Measurements from ENCODE around the gene CHKB. TPM values are rescaled to one million over a fixed set of nuclear protein-coding genes. Genes with fewer than 3 reads are reported as not detected.

Gene CHKB
- total RNA-seq, 2 donors from 2014 or later: 52.1 to 112 TPM

DNA sequence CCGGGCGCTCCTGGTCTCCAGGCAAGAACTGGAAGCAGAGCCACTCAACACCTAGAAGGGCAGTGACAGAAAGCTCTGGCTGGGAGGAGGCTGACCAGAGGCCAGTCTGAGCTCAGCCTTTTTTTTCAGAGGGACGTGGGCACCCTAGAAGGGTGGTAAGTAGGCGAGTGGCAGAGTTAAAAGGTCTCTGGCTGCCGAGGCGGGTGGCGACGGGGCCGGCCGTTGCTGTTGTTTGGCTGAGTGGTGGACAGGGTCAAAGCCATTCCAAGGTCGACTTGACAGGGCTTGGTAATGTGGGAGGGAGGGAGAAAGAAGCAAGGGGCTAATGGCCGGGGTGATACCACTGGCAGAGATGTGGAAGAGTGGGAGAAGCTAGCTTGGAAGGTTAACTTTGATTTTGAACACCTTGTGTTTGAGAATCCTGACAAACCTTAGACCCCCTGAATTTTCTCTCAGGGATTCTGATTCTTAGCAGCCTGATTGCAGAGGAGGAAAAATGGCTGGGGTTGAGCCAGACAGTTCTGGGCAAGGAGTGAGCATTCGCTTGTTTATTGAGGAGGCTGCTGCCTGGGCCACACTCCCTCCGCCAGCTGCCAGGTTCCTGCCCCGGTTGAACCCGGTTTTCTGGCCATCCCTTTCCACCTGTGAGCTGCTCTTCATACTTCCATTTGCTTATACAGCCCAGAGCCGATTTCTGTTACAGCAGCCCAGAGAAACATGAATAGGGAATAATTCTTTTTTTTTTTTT lies 19.1 kb downstream of the CHKB start:
- intact Hi-C loops (cut with DNase I): no loop called here
- no peak for TF ChIP-seq POLR2A (IDR thresholded peaks at IDR 0.05)
- TF ChIP-seq POLR2AphosphoS5 (IDR thresholded peaks at IDR 0.05): no peak
- TF ChIP-seq, protein P1, sequence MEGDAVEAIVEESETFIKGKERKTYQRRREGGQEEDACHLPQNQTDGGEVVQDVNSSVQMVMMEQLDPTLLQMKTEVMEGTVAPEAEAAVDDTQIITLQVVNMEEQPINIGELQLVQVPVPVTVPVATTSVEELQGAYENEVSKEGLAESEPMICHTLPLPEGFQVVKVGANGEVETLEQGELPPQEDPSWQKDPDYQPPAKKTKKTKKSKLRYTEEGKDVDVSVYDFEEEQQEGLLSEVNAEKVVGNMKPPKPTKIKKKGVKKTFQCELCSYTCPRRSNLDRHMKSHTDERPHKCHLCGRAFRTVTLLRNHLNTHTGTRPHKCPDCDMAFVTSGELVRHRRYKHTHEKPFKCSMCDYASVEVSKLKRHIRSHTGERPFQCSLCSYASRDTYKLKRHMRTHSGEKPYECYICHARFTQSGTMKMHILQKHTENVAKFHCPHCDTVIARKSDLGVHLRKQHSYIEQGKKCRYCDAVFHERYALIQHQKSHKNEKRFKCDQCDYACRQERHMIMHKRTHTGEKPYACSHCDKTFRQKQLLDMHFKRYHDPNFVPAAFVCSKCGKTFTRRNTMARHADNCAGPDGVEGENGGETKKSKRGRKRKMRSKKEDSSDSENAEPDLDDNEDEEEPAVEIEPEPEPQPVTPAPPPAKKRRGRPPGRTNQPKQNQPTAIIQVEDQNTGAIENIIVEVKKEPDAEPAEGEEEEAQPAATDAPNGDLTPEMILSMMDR (IDR thresholded peaks at IDR 0.05): no peak
- Histone ChIP-seq H3K27ac (peak overlapping the region; percentile 79 to 85), H3K4me3 (peak overlapping the region; percentile 44 to 45), H3K4me1 (replicated peaks) (no peaks in the 10 kb centered on the region), H3K27me3 (replicated peaks; ENCODE audit: insufficient read depth) (no peaks in the 10 kb centered on the region), H3K36me3 (no peaks in the 10 kb centered on the region), H3K9me3 (no peaks in the 10 kb centered on the region)
- 14% methylated on average over 17 of the region's 17 CpGs for WGBS
- DNase-seq (ENCODE audit: low spot score): no peak

DNA sequence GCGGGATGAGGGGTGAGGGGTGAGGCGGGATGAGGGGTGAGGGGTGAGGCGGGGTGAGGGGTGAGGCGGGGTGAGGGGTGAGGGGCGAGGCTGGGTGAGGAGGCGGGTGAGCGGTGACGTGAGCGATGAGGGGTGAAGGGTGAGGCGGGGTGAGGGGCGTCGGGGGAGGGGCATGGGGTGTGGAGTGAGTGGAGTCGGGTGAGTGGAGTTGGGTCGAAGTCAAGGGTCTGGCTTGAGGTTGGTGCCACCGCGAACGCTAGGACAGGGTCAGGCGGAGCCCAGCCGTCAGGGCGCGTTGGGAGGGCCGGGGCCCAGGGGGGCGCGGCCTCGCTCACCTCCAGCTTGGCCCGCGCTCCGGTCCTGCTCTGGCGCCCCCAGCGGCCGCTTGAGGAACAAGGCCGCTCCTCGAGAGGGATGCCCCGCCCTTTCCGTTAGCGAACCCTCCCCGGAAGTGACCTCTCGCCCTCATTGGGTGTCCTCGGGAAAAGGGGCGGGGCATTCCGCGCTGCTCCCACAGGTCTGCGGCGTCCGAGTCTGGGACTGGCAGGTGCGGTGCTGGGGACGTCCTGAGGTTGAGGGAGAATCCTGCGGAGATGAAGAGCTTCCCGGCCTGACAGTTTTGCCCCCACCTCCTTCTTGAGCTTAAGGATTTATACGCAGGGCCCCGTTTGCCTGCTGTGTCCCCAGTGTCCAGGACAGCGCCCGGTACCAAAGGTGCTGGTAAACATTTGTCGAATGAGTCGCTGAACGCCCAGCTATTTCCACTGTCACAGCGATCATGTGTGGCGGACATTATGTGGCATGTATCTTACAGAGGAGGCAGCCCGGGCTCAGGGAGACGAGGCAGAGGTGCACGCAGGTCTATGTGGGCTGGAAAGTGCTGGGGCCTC lies 19.9 kb downstream of the CHKB start, which contains the start of gene SYCE3:
SYCE3 (minus strand) TSS at position 397 of the 890 bp plus-strand sequence. CDS start 6,514 bp downstream, outside the sequence.
- intact Hi-C loops (cut with DNase I): no loop called here
- no peaks in the 10 kb centered on the region for H3K9me3 ChIP-seq
- peak within 1 kb of the TSS; percentile 44 to 45 for H3K4me3 ChIP-seq
- no peaks in the 10 kb centered on the region for H3K27me3 ChIP-seq (replicated peaks; ENCODE audit: insufficient read depth)
- WGBS: 6% methylated on average over 60 of the region's 61 CpGs
- DNase-seq (ENCODE audit: low spot score): peak; percentile 98
- no peaks in the 10 kb centered on the region for H3K4me1 ChIP-seq (replicated peaks)
- no peaks in the 10 kb centered on the region for H3K36me3 ChIP-seq
- peak; percentile 89 for TF ChIP-seq POLR2A (IDR thresholded peaks at IDR 0.05)
- peak; percentile 96 for TF ChIP-seq POLR2AphosphoS5 (IDR thresholded peaks at IDR 0.05)
- TF ChIP-seq, protein P1 (IDR thresholded peaks at IDR 0.05): peak; percentile 92 to 99 (median 97)
- H3K27ac ChIP-seq: peak within 1 kb of the TSS; percentile 79 to 85

DNA sequence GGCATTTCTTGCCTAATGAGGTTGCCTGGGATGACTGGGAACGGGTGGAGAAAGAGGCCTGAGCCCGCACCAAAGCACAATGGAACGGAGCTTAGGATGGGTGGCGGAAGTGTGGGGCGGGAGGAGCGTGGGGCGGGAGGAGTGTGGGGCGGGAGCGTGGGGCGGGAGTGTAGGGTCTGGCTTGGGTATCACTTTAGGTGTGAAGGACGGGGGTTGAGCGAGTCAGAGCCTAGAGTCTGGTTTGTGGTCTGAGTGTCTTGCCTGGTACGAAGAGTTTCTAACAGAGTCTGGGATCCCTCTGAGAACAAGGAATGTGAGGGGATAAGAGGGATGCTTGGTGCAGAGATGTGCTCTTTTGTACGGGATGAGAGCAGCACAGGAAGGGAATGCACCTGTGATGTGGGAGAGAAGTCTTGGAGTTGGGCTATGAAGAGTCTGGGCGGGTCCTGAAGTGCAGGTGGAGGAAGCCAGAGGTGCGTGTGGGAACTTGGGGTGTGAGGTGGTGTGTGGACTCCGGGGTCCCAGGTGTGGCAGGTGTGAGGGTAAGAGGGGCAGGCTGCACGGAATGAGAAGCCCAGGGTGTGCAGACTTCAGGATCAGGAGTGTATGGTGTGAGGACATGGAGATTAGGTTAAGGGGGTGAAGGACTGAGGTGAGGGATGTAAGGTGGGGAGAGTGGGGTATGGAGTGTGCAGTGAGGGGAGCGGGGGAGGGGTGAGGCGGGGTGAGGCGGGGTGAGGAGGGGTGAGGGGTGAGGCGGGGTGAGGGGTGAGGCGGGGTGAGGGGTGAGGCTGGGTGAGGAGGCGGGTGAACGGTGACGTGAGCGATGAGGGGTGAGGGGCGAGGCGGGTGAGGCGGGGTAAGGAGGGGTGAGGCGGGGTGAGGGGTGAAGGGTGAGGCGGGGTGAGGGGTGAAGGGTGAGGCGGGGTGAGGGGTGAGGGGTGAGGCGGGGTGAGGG lies 21.0 kb downstream of the CHKB start:
- intact Hi-C loops (cut with DNase I): no loop called here

DNA sequence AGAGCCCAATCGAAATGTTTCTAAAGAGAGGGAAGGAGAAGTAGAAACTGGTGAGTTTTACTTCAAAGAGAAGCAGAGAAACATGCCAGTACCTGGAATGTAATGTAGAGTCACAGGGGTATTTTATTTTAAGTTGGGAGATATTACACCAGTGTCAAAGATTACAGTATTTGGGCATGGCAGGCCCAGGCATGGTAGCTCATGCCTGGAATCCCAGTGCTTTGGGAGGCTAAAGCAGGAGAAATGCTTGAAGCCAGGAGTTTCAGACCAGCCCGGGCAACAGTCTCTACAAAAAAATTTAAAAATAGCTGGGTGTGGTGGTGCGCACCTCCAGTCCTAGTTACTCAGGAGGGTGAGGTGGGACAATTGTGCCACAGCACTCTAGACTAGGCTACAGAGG lies 22.6 kb downstream of the CHKB start:
- H3K4me3 ChIP-seq: no peak overlapping the region
- no peaks in the 10 kb centered on the region for H3K36me3 ChIP-seq
- no peaks in the 10 kb centered on the region for H3K9me3 ChIP-seq
- no peak for DNase-seq (ENCODE audit: low spot score)
- TF ChIP-seq POLR2A (IDR thresholded peaks at IDR 0.05): no peak
- TF ChIP-seq, protein P1 (IDR thresholded peaks at IDR 0.05): no peak
- no peak for TF ChIP-seq POLR2AphosphoS5 (IDR thresholded peaks at IDR 0.05)
- no peaks in the 10 kb centered on the region for H3K4me1 ChIP-seq (replicated peaks)
- H3K27ac ChIP-seq: no peak overlapping the region
- intact Hi-C loops (cut with DNase I): no loop called here
- 55% methylated on average over 3 of the region's 3 CpGs for WGBS
- no peaks in the 10 kb centered on the region for H3K27me3 ChIP-seq (replicated peaks; ENCODE audit: insufficient read depth)

More for the DNA sequence above, 21.0 kb downstream of the CHKB start:
- H3K27ac ChIP-seq: no peak overlapping the region
- 82% methylated on average over 31 of the region's 34 CpGs for WGBS
- TF ChIP-seq POLR2A (IDR thresholded peaks at IDR 0.05): no peak
- no peak for TF ChIP-seq POLR2AphosphoS5 (IDR thresholded peaks at IDR 0.05)
- TF ChIP-seq, protein P1 (IDR thresholded peaks at IDR 0.05): no peak
- no peak overlapping the region for H3K4me3 ChIP-seq
- no peaks in the 10 kb centered on the region for H3K4me1 ChIP-seq (replicated peaks)
- no peaks in the 10 kb centered on the region for H3K36me3 ChIP-seq
- no peaks in the 10 kb centered on the region for H3K27me3 ChIP-seq (replicated peaks; ENCODE audit: insufficient read depth)
- H3K9me3 ChIP-seq: no peaks in the 10 kb centered on the region
- no peak for DNase-seq (ENCODE audit: low spot score)

Measured in prostate gland (tissue), 2 donors.